Measurements from ENCODE around the gene MCM9. TPM values are rescaled to one million over a fixed set of nuclear protein-coding genes. Genes with fewer than 3 reads are reported as not detected.

Gene MCM9
- total and polyA plus RNA-seq, 7 donors: 1.6 to 5.6 (median 4.6) TPM

DNA sequence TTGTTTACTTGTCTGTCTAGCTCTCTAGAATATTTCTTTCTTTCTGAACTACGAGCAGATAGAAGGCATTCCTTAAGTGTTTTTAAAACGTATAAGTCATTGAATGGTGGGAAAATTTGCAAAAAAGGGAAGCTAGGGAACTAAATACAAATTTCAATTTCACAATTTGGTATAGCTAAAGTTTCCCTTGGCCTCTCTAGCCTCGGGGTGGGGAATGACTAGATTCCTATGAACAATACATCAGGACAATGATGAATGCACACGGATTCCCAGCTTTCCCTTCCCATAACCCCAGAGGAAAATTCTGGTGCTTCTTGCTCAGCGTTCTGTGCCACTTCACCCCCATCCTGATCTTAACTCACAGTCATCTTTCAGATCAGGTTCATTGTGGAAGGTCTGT is 154.3 kb downstream of the MCM9 start:
- DNase-seq: no peak
- WGBS, 3 donors: 61 to 70% (median 68%) methylated on average over 5 of the region's 5 CpGs
- Histone ChIP-seq H3K4me1 (peaks cover 13% of the 10 kb centered on the region), H3K27me3 (ENCODE audit: insufficient read depth in 3 of 3, low read length in 2 of 3) (no peaks in the 10 kb centered on the region), H3K36me3 (ENCODE audit: insufficient read depth in 1 of 2, low read depth in 1 of 2) (no peaks in the 10 kb centered on the region), H3K27ac (no peak overlapping the region), H3K9me3 (no peaks in the 10 kb centered on the region), H3K4me3 (no peak overlapping the region)
- intact Hi-C loops (cut with DNase I): loop anchor here in 1 of 2 donors (10.0 kb wide), 1 partner anchor 496 kb away; no protein-coding TSS in a partner anchor
- TF ChIP-seq, protein P1, sequence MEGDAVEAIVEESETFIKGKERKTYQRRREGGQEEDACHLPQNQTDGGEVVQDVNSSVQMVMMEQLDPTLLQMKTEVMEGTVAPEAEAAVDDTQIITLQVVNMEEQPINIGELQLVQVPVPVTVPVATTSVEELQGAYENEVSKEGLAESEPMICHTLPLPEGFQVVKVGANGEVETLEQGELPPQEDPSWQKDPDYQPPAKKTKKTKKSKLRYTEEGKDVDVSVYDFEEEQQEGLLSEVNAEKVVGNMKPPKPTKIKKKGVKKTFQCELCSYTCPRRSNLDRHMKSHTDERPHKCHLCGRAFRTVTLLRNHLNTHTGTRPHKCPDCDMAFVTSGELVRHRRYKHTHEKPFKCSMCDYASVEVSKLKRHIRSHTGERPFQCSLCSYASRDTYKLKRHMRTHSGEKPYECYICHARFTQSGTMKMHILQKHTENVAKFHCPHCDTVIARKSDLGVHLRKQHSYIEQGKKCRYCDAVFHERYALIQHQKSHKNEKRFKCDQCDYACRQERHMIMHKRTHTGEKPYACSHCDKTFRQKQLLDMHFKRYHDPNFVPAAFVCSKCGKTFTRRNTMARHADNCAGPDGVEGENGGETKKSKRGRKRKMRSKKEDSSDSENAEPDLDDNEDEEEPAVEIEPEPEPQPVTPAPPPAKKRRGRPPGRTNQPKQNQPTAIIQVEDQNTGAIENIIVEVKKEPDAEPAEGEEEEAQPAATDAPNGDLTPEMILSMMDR (IDR thresholded peaks at IDR 0.05): no peak
- ATAC-seq: no peak

DNA sequence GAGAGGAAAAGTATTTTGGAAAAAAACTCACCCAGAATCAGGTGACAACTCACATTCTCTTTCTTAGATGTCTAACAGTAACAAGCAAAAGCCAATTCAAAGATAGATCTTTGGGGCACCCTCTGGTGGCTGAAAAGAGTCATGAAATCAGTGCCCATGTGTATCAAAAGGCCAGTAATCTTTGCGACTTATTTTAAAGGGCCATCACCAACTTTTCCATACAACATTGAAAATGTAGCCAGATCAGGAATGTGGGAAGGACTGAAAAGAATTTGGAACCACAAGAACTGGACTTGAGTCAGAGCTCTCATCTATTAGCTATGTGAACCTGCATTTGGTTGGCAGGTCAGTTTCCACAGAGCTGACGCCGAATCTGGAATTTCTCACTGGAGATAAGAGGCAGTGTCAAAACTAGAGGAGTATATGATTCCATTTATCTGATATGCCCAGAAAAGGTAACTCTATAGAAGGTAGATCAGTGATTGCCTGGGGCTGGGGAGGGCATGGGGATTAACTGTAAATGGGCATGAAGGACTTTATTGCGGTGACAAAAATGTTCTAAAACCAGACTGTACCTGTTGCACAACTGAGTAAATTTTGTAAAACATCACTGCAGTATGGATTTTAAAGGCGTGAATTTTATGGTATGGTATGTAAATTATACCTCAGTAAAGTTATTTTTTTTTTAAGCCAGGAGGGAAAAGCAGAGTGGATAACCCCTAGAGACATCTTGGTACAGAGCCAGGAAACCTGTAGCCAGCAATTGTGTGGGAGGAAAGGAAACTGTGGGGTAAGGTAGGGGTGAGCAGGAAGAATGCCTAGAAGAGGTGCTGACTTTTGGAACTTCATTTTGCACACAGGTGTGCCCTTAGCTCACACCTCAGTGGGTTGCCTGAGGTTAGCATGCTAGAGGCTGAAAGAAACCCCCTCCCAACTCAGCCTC is 158.1 kb downstream of the MCM9 start:
- no peaks in the 10 kb centered on the region for H3K9me3 ChIP-seq
- ATAC-seq: peak; percentile 85 to 97 (median 87)
- no peak overlapping the region for H3K27ac ChIP-seq
- H3K4me3 ChIP-seq: peak overlapping the region; percentile 51
- TF ChIP-seq, protein P1 (IDR thresholded peaks at IDR 0.05): peak; percentile 84
- H3K4me1 ChIP-seq: peaks cover 13% of the 10 kb centered on the region
- H3K36me3 ChIP-seq (ENCODE audit: insufficient read depth in 1 of 2, low read depth in 1 of 2): no peaks in the 10 kb centered on the region
- DNase-seq: peak; percentile 33 to 62
- 29 to 45% (median 35%) methylated on average over 5 of the region's 5 CpGs for WGBS, 3 donors
- intact Hi-C loops (cut with DNase I): loop anchor here (1.0 to 10.0 kb wide), 4 partner anchors 70 to 492 kb away; partner anchors contain the start of gene CEP85L (in 1 of the 2)
- H3K27me3 ChIP-seq (ENCODE audit: insufficient read depth in 3 of 3, low read length in 2 of 3): no peaks in the 10 kb centered on the region

DNA sequence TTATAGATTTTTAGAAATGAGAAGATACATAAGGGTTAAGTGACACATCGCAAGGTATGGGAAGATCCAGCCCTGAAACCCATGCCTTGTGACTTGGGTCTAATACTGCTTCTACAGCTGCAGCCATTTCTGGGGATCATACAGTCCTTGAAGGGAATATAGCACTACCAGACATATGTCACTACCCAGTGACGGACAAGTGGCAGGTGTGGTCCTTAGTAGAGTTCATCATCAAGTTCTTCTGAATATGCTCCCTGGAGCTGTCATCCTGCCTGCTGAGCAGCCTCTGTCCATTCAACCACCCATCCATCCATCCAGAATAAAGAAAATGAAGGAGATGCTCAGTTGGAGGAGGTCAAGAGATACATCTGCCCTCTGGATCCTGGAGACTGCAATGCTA is 159.6 kb downstream of the MCM9 start:
- ATAC-seq (peak; percentile 47 to 86 (median 69)), DNase-seq (no peak)
- Histone ChIP-seq H3K9me3 (no peaks in the 10 kb centered on the region), H3K36me3 (ENCODE audit: insufficient read depth in 1 of 2, low read depth in 1 of 2) (no peaks in the 10 kb centered on the region), H3K27ac (no peak overlapping the region), H3K27me3 (ENCODE audit: insufficient read depth in 3 of 3, low read length in 2 of 3) (no peaks in the 10 kb centered on the region), H3K4me3 (no peak overlapping the region), H3K4me1 (peaks cover 13% of the 10 kb centered on the region)
- intact Hi-C loops (cut with DNase I): loop anchor here (5.0 to 10.0 kb wide), 3 partner anchors 121 to 491 kb away; partner anchors contain the start of gene CEP85L (in 1 of the 2)
- 67 to 81% (median 68%) methylated on average over 2 of the region's 2 CpGs for WGBS, 3 donors
- TF ChIP-seq, protein P1 (IDR thresholded peaks at IDR 0.05): no peak

DNA sequence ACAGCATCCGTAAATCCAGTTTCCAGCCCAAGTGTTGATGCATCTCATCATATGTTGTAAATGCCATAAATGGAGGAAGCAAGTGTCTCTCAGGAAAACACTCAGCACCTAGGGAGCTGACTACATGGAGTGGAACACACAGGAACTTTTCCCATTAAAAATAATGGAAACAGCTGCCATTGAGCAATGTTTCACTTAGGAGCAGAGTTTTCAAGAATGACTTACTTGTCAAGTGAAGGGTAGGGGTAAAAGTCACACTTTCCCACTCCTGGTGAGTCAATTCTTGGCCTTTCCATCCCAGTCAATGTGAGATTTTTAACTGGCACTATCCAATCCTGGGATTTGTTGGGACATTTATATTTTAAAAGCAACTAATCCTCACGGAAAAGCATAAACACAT is 160.4 kb downstream of the MCM9 start:
- 81 to 96% (median 94%) methylated on average over 2 of the region's 2 CpGs for WGBS, 3 donors
- H3K27me3 ChIP-seq (ENCODE audit: insufficient read depth in 3 of 3, low read length in 2 of 3): no peaks in the 10 kb centered on the region
- H3K4me3 ChIP-seq: no peak overlapping the region
- intact Hi-C loops (cut with DNase I): loop anchor here (10.0 kb wide), 2 partner anchors 120 to 490 kb away; partner anchors contain the start of gene CEP85L (in 1 of the 2)
- H3K9me3 ChIP-seq: no peaks in the 10 kb centered on the region
- TF ChIP-seq, protein P1 (IDR thresholded peaks at IDR 0.05): no peak
- peaks cover 13% of the 10 kb centered on the region for H3K4me1 ChIP-seq
- no peak overlapping the region for H3K27ac ChIP-seq
- ATAC-seq: no peak
- H3K36me3 ChIP-seq (ENCODE audit: insufficient read depth in 1 of 2, low read depth in 1 of 2): no peaks in the 10 kb centered on the region
- no peak for DNase-seq

Measured in psoas muscle (tissue), 8 donors.